PC-3 (cell line): ENCODE results near the gene WDR93. TPM values are rescaled to one million over a fixed set of nuclear protein-coding genes. Genes with fewer than 3 reads are reported as not detected.
A peak's percentile ranks its signal among the peaks of the same experiment; 100 is the strongest.
"Not testable (repeated sequence)": the region's sequence is repeated elsewhere in the genome, so short reads cannot be mapped to it uniquely, and the experiment has no call there.

Experiments
- ATAC-seq: fragments of 200-7000 bp; cut with Tn5 transposase; 2 replicates; pipeline ENCODE4 v1.9.1; 2020; ENCODE audit warnings: mild to moderate bottlenecking, moderate library complexity
- BruUV-seq: library from RNA; stranded (reverse); fragments of 400-500 nt; replicated peaks from 2 replicates; lab custom pipeline; 2021; lab: Mats Ljungman, UMichigan
- CTCF ChIA-PET: fragments of 300-600 bp; sonication (Branson Sonifier 250); formaldehyde crosslinking; loops from one replicate; lab custom pipeline; 2022; ENCODE audit warnings: antibody characterized with exemption; lab: Charles Lee
- POLR2A ChIA-PET: fragments of 300-600 bp; sonication (Branson Sonifier 250); formaldehyde crosslinking; loops from one replicate; lab custom pipeline; 2022; ENCODE audit warnings: antibody characterized with exemption; ENCODE audit not compliant: unreplicated experiment; lab: Charles Lee
- DNase-seq: peaks from one replicate; pipeline ENCODE4 v3.0.0-alpha.2; 2015
- H2AFZ ChIP-seq: fragments of 300-600 bp; sonication (generic); 2 replicates; pipeline ENCODE4 v1.6.0; 2016; ENCODE audit warnings: antibody characterized with exemption, low read length
- H3F3A ChIP-seq: fragments of 300-600 bp; sonication (generic); one replicate; pipeline ENCODE4 v1.6.0; 2017; ENCODE audit warnings: antibody characterized with exemption, low read length, control low read depth, mild to moderate bottlenecking; ENCODE audit not compliant: unreplicated experiment
- H3K27ac ChIP-seq: fragments of 300-600 bp; sonication (generic); 2 replicates; pipeline ENCODE4 v1.5.1; 2016; ENCODE audit warnings: mild to moderate bottlenecking, low read length
- H3K27me3 ChIP-seq: fragments of 300-600 bp; sonication (generic); 2 replicates; pipeline ENCODE4 v1.6.1; 2016; ENCODE audit warnings: low read length, mixed read lengths
- H3K36me3 ChIP-seq: fragments of 300-600 bp; sonication (generic); 2 replicates; pipeline ENCODE4 v1.6.1; 2016; ENCODE audit warnings: low read depth, mixed run types, low read length, mixed read lengths
- H3K4me1 ChIP-seq: fragments of 300-600 bp; sonication (generic); 2 replicates; pipeline ENCODE4 v1.5.1; 2016; ENCODE audit warnings: low read length; ENCODE audit not compliant: insufficient read depth
- H3K4me2 ChIP-seq: fragments of 300-600 bp; sonication (generic); 2 replicates; pipeline ENCODE4 v1.6.0; 2016; ENCODE audit warnings: low read length
- H3K4me3 ChIP-seq: fragments of 300-600 bp; sonication (generic); 2 replicates; pipeline ENCODE4 v1.5.1; 2016; ENCODE audit warnings: mild to moderate bottlenecking, low read length, mixed read lengths
- H3K79me2 ChIP-seq: fragments of 300-600 bp; sonication (generic); 2 replicates; pipeline ENCODE4 v1.6.1; 2017; ENCODE audit warnings: low read length, mixed read lengths
- H3K9ac ChIP-seq: fragments of 300-600 bp; sonication (generic); 2 replicates; pipeline ENCODE4 v1.6.0; 2016; ENCODE audit warnings: mild to moderate bottlenecking, low read length
- H3K9me2 ChIP-seq: fragments of 300-600 bp; sonication (generic); replicated peaks from 2 replicates; pipeline ENCODE4 v1.6.1; 2016; ENCODE audit warnings: mixed run types, low read length, mixed read lengths
- H3K9me3 ChIP-seq: fragments of 300-600 bp; sonication (generic); 2 replicates; pipeline ENCODE4 v1.6.1; 2016; ENCODE audit warnings: low read length, mixed read lengths
- H4K20me1 ChIP-seq: fragments of 300-600 bp; sonication (generic); 2 replicates; pipeline ENCODE4 v1.6.1; 2016; ENCODE audit warnings: low read length, mixed read lengths
- CTCF ChIP-seq: fragments of 300-600 bp; sonication (generic); conservative IDR thresholded peaks from 2 replicates; pipeline ENCODE4 v1.5.1; 2017; ENCODE audit warnings: antibody characterized with exemption, low read depth, mild to moderate bottlenecking, low read length
- EZH2 ChIP-seq: fragments of 300-600 bp; sonication (generic); IDR thresholded peaks from one replicate; pipeline ENCODE4 v1.6.1; 2017; ENCODE audit warnings: antibody characterized with exemption, mild to moderate bottlenecking, low read length; ENCODE audit not compliant: unreplicated experiment
- EZH2phosphoT487 ChIP-seq: fragments of 300-600 bp; sonication (generic); IDR thresholded peaks from 2 replicates; pipeline ENCODE4 v1.6.1; 2018; ENCODE audit warnings: mild to moderate bottlenecking, antibody characterized with exemption, low read length, borderline replicate concordance
- intact Hi-C: fragments of 100-400 bp; cut with micrococcal nuclease; formaldehyde crosslinking; loops from 2 replicates; pipeline ENCODE4 v1.9.0; 2023
- total RNA-seq: library from RNA; depleted of rRNA; stranded (reverse); fragments of >200 nt; gene quantifications from 2 replicates; pipeline ENCODE4 v1.2.3, GENCODE V29; 2014

WDR93 gene
- total RNA-seq, 1 experiment from 2014 or later = 0.22 TPM

DNA sequence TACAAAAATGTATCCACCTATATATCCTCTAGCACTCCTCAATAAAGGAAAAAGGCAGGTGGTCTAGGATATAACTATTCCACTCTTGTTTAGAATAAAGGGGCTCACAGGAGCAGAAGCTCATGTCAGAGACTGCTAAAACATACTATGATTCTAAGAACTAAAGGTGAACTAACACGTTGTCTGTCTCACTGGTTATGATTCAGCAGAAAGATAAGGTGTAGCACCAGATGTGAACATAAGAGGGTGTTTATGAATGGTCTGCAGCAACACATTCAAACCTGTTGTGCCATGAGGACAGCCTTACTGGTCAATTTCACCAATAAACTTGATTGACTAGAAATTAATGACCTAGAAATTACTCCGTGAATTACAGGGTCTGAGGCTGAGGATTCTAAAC lies 4.6 kb upstream of the WDR93 start:
- no peaks in the 10 kb centered on the region for H4K20me1 ChIP-seq
- ChIA-PET CTCF (no interaction called here), POLR2A (no interaction called here)
- no peak for DNase-seq
- H3K27ac ChIP-seq = no peak overlapping the region
- no peaks in the 10 kb centered on the region for H3F3A ChIP-seq
- no peak overlapping the region for H2AFZ ChIP-seq
- intact Hi-C loops = no loop called here
- H3K36me3 ChIP-seq = peaks cover 6% of the 10 kb centered on the region; the same call in 1 of the 2 replicates
- no peaks in the 10 kb centered on the region for H3K9me3 ChIP-seq
- no peaks in the 10 kb centered on the region for H3K9me2 ChIP-seq
- H3K79me2 ChIP-seq = peaks cover 20% of the 10 kb centered on the region
- no peaks in the 10 kb centered on the region for H3K27me3 ChIP-seq
- H3K9ac ChIP-seq = no peak overlapping the region
- TF ChIP-seq EZH2phosphoT487 (no peak), CTCF (no peak), EZH2 (no peak)
- BruUV-seq = no TSS peak
- no peak for ATAC-seq
- H3K4me3 ChIP-seq = no peak overlapping the region
- peaks cover 21% of the 10 kb centered on the region for H3K4me1 ChIP-seq
- no peak overlapping the region for H3K4me2 ChIP-seq

DNA sequence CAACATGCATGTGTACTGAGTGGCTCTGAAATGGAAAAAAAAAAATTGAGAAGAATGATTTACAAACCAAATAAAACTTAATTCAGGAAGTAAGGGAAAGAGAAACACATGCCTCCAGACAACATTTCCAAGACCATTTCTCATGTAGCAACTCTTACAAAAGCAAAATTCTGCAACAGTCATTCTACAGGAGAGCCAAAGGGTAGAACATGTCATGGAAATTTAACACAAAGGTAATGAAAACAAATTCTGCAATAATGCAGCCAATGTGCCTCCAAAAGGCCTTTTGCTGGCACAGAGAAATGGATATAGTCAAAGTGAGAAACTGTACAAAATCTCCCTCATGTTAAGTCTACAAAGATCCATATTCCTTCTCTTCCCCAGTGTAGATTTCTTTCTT lies 4.1 kb upstream of the WDR93 start:
- Histone ChIP-seq H2AFZ (no peak overlapping the region), H3F3A (no peaks in the 10 kb centered on the region), H3K27me3 (no peaks in the 10 kb centered on the region), H4K20me1 (no peaks in the 10 kb centered on the region), H3K9me3 (no peaks in the 10 kb centered on the region), H3K4me2 (no peak overlapping the region), H3K79me2 (peaks cover 20% of the 10 kb centered on the region), H3K9ac (no peak overlapping the region), H3K9me2 (no peaks in the 10 kb centered on the region), H3K4me3 (no peak overlapping the region), H3K36me3 (peaks cover 6% of the 10 kb centered on the region; the same call in 1 of the 2 replicates), H3K27ac (no peak overlapping the region), H3K4me1 (peaks cover 16% of the 10 kb centered on the region)
- POLR2A ChIA-PET = no interaction called here
- CTCF ChIA-PET = no interaction called here
- no peak for DNase-seq
- TF ChIP-seq EZH2 (no peak), CTCF (no peak), EZH2phosphoT487 (no peak)
- intact Hi-C loops = no loop called here
- BruUV-seq = no TSS peak
- ATAC-seq = no peak

DNA sequence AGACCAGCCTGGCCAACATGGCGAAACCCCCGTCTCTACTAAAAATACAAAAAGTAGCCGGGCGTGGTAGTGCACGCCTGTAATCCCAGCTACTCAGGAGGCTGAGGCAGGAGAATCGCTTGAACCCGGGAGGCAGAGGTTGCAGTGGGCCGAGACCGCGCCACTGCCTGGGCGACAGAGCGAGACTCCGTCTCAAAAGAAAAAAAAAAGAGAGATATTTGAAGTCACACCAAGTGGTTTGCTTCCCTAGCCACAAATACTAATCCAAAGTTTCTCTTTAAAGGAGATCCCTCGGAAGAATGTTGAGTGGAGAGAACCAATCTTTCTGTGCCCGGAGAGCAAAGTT lies 708 bp upstream of the WDR93 start:
- peak overlapping the region; percentile 95 for H2AFZ ChIP-seq
- CTCF ChIA-PET = interaction anchor here (0.6 kb wide), 1 partner anchor 223 kb away, joined by 3 read pairs; the partner anchor contains the start of gene ARPIN
- intact Hi-C loops = loop anchor here (2.0 kb wide), 1 partner anchor 27 kb away; no protein-coding TSS in a partner anchor
- ATAC-seq, BruUV-seq, H3F3A ChIP-seq, H3K27me3 ChIP-seq, H3K9me2 ChIP-seq, H3K9me3 ChIP-seq, H3K27ac ChIP-seq, H3K36me3 ChIP-seq, H4K20me1 ChIP-seq, POLR2A ChIA-PET, DNase-seq: not testable (repeated sequence)
- H3K9ac ChIP-seq = peak overlapping the region; percentile 70
- H3K79me2 ChIP-seq = peaks cover 20% of the 10 kb centered on the region
- H3K4me1 ChIP-seq = peaks cover 12% of the 10 kb centered on the region
- H3K4me2 ChIP-seq = peak overlapping the region; percentile 91
- peak overlapping the region; percentile 94 for H3K4me3 ChIP-seq
